ENCODE data around the gene ATP2C2.

DNA sequence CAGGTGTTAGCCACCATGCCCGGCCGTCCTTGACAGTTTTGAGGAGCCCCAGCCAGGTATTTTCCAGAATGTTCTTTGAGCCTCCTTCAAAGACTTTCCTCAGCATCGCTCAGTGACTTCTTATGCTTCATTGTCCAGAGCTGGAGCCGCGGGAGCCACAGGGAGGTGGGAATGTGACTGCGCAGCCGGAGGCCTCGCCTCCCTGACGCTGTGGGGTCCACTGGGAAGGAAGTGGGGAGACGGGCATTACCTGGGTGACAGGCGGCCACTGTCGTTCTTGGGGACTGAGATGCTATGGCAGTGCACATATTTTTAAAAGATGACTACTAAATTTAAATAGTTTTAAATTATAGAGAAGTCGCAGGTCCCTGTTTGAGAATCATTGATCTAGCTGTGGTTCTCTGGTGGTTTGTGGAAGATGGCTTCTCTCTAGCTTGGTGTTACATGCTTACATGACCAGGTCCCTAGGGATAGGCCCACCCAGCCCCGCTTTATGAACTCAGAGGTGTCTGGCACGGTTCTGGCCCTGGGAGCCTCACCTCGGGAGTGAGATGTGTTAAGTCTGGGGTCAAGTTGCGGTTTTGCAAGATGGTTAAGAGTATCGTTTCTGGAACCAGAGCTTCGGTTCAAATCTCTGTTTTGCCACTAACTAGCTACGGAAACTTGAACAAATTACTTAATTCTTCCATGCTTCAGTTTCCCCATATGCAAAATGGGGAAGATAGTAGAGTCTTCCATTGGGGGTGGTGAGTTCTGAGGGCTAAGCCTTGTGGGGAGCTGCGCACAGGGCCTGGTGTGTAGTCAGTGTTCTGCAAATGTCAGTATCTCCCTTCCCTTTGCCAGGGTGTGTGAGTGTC lies 53.0 kb downstream of the ATP2C2 start:
- TF ChIP-seq, protein P1, sequence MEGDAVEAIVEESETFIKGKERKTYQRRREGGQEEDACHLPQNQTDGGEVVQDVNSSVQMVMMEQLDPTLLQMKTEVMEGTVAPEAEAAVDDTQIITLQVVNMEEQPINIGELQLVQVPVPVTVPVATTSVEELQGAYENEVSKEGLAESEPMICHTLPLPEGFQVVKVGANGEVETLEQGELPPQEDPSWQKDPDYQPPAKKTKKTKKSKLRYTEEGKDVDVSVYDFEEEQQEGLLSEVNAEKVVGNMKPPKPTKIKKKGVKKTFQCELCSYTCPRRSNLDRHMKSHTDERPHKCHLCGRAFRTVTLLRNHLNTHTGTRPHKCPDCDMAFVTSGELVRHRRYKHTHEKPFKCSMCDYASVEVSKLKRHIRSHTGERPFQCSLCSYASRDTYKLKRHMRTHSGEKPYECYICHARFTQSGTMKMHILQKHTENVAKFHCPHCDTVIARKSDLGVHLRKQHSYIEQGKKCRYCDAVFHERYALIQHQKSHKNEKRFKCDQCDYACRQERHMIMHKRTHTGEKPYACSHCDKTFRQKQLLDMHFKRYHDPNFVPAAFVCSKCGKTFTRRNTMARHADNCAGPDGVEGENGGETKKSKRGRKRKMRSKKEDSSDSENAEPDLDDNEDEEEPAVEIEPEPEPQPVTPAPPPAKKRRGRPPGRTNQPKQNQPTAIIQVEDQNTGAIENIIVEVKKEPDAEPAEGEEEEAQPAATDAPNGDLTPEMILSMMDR (IDR thresholded peaks at IDR 0.05): no peak
- TF ChIP-seq EZH2phosphoT487 (IDR thresholded peaks at IDR 0.05; ENCODE audit: borderline replicate concordance, low read depth) (no peak), TCF12 (IDR thresholded peaks at IDR 0.05) (no peak), POLR2AphosphoS5 (IDR thresholded peaks at IDR 0.05; ENCODE audit: low read depth, low read length) (no peak), FOXM1 (IDR thresholded peaks at IDR 0.05; ENCODE audit: low read depth) (no peak), TAF1 (IDR thresholded peaks at IDR 0.05; ENCODE audit: borderline replicate concordance, low read depth, low read length) (no peak), NFIC (IDR thresholded peaks at IDR 0.05; ENCODE audit: borderline replicate concordance) (no peak)
- TF ChIP-seq, protein P2, sequence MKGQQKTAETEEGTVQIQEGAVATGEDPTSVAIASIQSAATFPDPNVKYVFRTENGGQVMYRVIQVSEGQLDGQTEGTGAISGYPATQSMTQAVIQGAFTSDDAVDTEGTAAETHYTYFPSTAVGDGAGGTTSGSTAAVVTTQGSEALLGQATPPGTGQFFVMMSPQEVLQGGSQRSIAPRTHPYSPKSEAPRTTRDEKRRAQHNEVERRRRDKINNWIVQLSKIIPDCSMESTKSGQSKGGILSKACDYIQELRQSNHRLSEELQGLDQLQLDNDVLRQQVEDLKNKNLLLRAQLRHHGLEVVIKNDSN (IDR thresholded peaks at IDR 0.05; ENCODE audit: borderline replicate concordance, low read depth): no peak
- TF ChIP-seq, protein P3, sequence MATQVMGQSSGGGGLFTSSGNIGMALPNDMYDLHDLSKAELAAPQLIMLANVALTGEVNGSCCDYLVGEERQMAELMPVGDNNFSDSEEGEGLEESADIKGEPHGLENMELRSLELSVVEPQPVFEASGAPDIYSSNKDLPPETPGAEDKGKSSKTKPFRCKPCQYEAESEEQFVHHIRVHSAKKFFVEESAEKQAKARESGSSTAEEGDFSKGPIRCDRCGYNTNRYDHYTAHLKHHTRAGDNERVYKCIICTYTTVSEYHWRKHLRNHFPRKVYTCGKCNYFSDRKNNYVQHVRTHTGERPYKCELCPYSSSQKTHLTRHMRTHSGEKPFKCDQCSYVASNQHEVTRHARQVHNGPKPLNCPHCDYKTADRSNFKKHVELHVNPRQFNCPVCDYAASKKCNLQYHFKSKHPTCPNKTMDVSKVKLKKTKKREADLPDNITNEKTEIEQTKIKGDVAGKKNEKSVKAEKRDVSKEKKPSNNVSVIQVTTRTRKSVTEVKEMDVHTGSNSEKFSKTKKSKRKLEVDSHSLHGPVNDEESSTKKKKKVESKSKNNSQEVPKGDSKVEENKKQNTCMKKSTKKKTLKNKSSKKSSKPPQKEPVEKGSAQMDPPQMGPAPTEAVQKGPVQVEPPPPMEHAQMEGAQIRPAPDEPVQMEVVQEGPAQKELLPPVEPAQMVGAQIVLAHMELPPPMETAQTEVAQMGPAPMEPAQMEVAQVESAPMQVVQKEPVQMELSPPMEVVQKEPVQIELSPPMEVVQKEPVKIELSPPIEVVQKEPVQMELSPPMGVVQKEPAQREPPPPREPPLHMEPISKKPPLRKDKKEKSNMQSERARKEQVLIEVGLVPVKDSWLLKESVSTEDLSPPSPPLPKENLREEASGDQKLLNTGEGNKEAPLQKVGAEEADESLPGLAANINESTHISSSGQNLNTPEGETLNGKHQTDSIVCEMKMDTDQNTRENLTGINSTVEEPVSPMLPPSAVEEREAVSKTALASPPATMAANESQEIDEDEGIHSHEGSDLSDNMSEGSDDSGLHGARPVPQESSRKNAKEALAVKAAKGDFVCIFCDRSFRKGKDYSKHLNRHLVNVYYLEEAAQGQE (IDR thresholded peaks at IDR 0.05; ENCODE audit: low read depth, low read length): no peak

Measured in SK-N-SH (cell line).